ENCODE measurements around the gene LGI1. TPM values are rescaled to one million over a fixed set of nuclear protein-coding genes. Genes with fewer than 3 reads are reported as not detected.

Gene LGI1
- total RNA-seq, 1 donor from 2014 or later = not detected

GRCh38 chr10:93742633-93743349 lies 14.9 kb upstream of the LGI1 start:
- Mint-ChIP-seq H3K4me3 (ENCODE audit: low read depth) (no peak overlapping the region), H3K27ac (no peak overlapping the region), H3K4me1 (ENCODE audit: low read depth) (no peaks in the 10 kb centered on the region), H3K27me3 (ENCODE audit: low read depth) (peaks cover 12% of the 10 kb centered on the region), H3K9me3 (no peaks in the 10 kb centered on the region), H3K36me3 (ENCODE audit: low read depth) (no peaks in the 10 kb centered on the region)
- no peak for DNase-seq (ENCODE audit: low spot score)
- intact Hi-C loops (cut with micrococcal nuclease) = no loop called here

GRCh38 chr10:93745408-93746065 lies 12.2 kb upstream of the LGI1 start:
- peaks cover 9% of the 10 kb centered on the region for H3K27me3 Mint-ChIP-seq (ENCODE audit: low read depth)
- intact Hi-C loops (cut with micrococcal nuclease) = no loop called here
- H3K4me1 Mint-ChIP-seq (ENCODE audit: low read depth) = no peaks in the 10 kb centered on the region
- no peak overlapping the region for H3K27ac Mint-ChIP-seq
- H3K36me3 Mint-ChIP-seq (ENCODE audit: low read depth) = no peaks in the 10 kb centered on the region
- DNase-seq (ENCODE audit: low spot score) = no peak
- no peak overlapping the region for H3K4me3 Mint-ChIP-seq (ENCODE audit: low read depth)
- no peaks in the 10 kb centered on the region for H3K9me3 Mint-ChIP-seq

- no peak for DNase-seq (ENCODE audit: low spot score)
- Mint-ChIP-seq H3K27ac (no peak overlapping the region), H3K4me1 (ENCODE audit: low read depth) (peaks cover 2% of the 10 kb centered on the region), H3K9me3 (no peaks in the 10 kb centered on the region), H3K27me3 (ENCODE audit: low read depth) (peaks cover 12% of the 10 kb centered on the region), H3K4me3 (ENCODE audit: low read depth) (no peak overlapping the region), H3K36me3 (ENCODE audit: low read depth) (no peaks in the 10 kb centered on the region)
- intact Hi-C loops (cut with micrococcal nuclease) = no loop called here
Measured at GRCh38 chr10:93746844-93747284, 10.9 kb upstream of the LGI1 start.

- Mint-ChIP-seq H3K4me3 (ENCODE audit: low read depth) (no peak overlapping the region), H3K9me3 (no peaks in the 10 kb centered on the region), H3K36me3 (ENCODE audit: low read depth) (no peaks in the 10 kb centered on the region), H3K4me1 (ENCODE audit: low read depth) (peaks cover 2% of the 10 kb centered on the region), H3K27ac (no peak overlapping the region), H3K27me3 (ENCODE audit: low read depth) (peaks cover 14% of the 10 kb centered on the region)
- DNase-seq (ENCODE audit: low spot score) = no peak
- intact Hi-C loops (cut with micrococcal nuclease) = no loop called here
Measured at GRCh38 chr10:93749218-93749799, 8.4 kb upstream of the LGI1 start.

GRCh38 chr10:93751124-93751523 lies 6.6 kb upstream of the LGI1 start:
- no peak overlapping the region for H3K4me3 Mint-ChIP-seq (ENCODE audit: low read depth)
- no peak overlapping the region for H3K27ac Mint-ChIP-seq
- no peak for DNase-seq (ENCODE audit: low spot score)
- no peaks in the 10 kb centered on the region for H3K36me3 Mint-ChIP-seq (ENCODE audit: low read depth)
- H3K27me3 Mint-ChIP-seq (ENCODE audit: low read depth) = peaks cover 17% of the 10 kb centered on the region
- H3K9me3 Mint-ChIP-seq = no peaks in the 10 kb centered on the region
- intact Hi-C loops (cut with micrococcal nuclease) = no loop called here
- peaks cover 2% of the 10 kb centered on the region for H3K4me1 Mint-ChIP-seq (ENCODE audit: low read depth)

- Mint-ChIP-seq H3K4me3 (ENCODE audit: low read depth) (no peak overlapping the region), H3K4me1 (ENCODE audit: low read depth) (peaks cover 2% of the 10 kb centered on the region), H3K9me3 (no peaks in the 10 kb centered on the region), H3K27me3 (ENCODE audit: low read depth) (peaks cover 21% of the 10 kb centered on the region), H3K27ac (no peak overlapping the region), H3K36me3 (ENCODE audit: low read depth) (no peaks in the 10 kb centered on the region)
- DNase-seq (ENCODE audit: low spot score) = no peak
- intact Hi-C loops (cut with micrococcal nuclease) = no loop called here
Measured at GRCh38 chr10:93751832-93752231, 5.9 kb upstream of the LGI1 start.

- DNase-seq (ENCODE audit: low spot score) = no peak
- intact Hi-C loops (cut with micrococcal nuclease) = no loop called here
- H3K27me3 Mint-ChIP-seq (ENCODE audit: low read depth) = peaks cover 29% of the 10 kb centered on the region
- no peak overlapping the region for H3K4me3 Mint-ChIP-seq (ENCODE audit: low read depth)
- no peaks in the 10 kb centered on the region for H3K36me3 Mint-ChIP-seq (ENCODE audit: low read depth)
- H3K9me3 Mint-ChIP-seq = no peaks in the 10 kb centered on the region
- no peak overlapping the region for H3K27ac Mint-ChIP-seq
- peaks cover 2% of the 10 kb centered on the region for H3K4me1 Mint-ChIP-seq (ENCODE audit: low read depth)
Measured at GRCh38 chr10:93752761-93753160, 5.0 kb upstream of the LGI1 start.

GRCh38 chr10:93753621-93754250 lies 4.0 kb upstream of the LGI1 start:
- H3K9me3 Mint-ChIP-seq = no peaks in the 10 kb centered on the region
- H3K27ac Mint-ChIP-seq = no peak overlapping the region
- intact Hi-C loops (cut with micrococcal nuclease) = no loop called here
- DNase-seq (ENCODE audit: low spot score) = no peak
- H3K4me1 Mint-ChIP-seq (ENCODE audit: low read depth) = peaks cover 2% of the 10 kb centered on the region
- no peaks in the 10 kb centered on the region for H3K36me3 Mint-ChIP-seq (ENCODE audit: low read depth)
- H3K27me3 Mint-ChIP-seq (ENCODE audit: low read depth) = peaks cover 38% of the 10 kb centered on the region
- H3K4me3 Mint-ChIP-seq (ENCODE audit: low read depth) = no peak overlapping the region

- H3K4me1 Mint-ChIP-seq (ENCODE audit: low read depth) = peaks cover 2% of the 10 kb centered on the region
- intact Hi-C loops (cut with micrococcal nuclease) = no loop called here
- H3K9me3 Mint-ChIP-seq = no peaks in the 10 kb centered on the region
- no peak for DNase-seq (ENCODE audit: low spot score)
- H3K27me3 Mint-ChIP-seq (ENCODE audit: low read depth) = peaks cover 44% of the 10 kb centered on the region
- no peaks in the 10 kb centered on the region for H3K36me3 Mint-ChIP-seq (ENCODE audit: low read depth)
- H3K4me3 Mint-ChIP-seq (ENCODE audit: low read depth) = no peak overlapping the region
- H3K27ac Mint-ChIP-seq = no peak overlapping the region
Measured at GRCh38 chr10:93754761-93755160, 3.0 kb upstream of the LGI1 start.

- Mint-ChIP-seq H3K9me3 (no peaks in the 10 kb centered on the region), H3K4me3 (ENCODE audit: low read depth) (no peak overlapping the region), H3K27ac (no peak overlapping the region), H3K4me1 (ENCODE audit: low read depth) (peaks cover 2% of the 10 kb centered on the region), H3K27me3 (ENCODE audit: low read depth) (peaks cover 42% of the 10 kb centered on the region), H3K36me3 (ENCODE audit: low read depth) (no peaks in the 10 kb centered on the region)
- intact Hi-C loops (cut with micrococcal nuclease) = no loop called here
- no peak for DNase-seq (ENCODE audit: low spot score)
Measured at GRCh38 chr10:93755443-93756116, 2.2 kb upstream of the LGI1 start.

- H3K27ac Mint-ChIP-seq = no peak overlapping the region
- peaks cover 2% of the 10 kb centered on the region for H3K4me1 Mint-ChIP-seq (ENCODE audit: low read depth)
- H3K36me3 Mint-ChIP-seq (ENCODE audit: low read depth) = no peaks in the 10 kb centered on the region
- intact Hi-C loops (cut with micrococcal nuclease) = no loop called here
- no peak overlapping the region for H3K4me3 Mint-ChIP-seq (ENCODE audit: low read depth)
- H3K9me3 Mint-ChIP-seq = no peaks in the 10 kb centered on the region
- peaks cover 45% of the 10 kb centered on the region for H3K27me3 Mint-ChIP-seq (ENCODE audit: low read depth)
- DNase-seq (ENCODE audit: low spot score) = no peak
Measured at GRCh38 chr10:93756118-93756517, 1.6 kb upstream of the LGI1 start.

GRCh38 chr10:93757136-93757535 lies 600 bp upstream of the LGI1 start:
- no peaks in the 10 kb centered on the region for H3K9me3 Mint-ChIP-seq
- H3K36me3 Mint-ChIP-seq (ENCODE audit: low read depth) = no peaks in the 10 kb centered on the region
- H3K4me3 Mint-ChIP-seq (ENCODE audit: low read depth) = no peak overlapping the region
- no peak for DNase-seq (ENCODE audit: low spot score)
- H3K4me1 Mint-ChIP-seq (ENCODE audit: low read depth) = no peaks in the 10 kb centered on the region
- intact Hi-C loops (cut with micrococcal nuclease) = no loop called here
- no peak overlapping the region for H3K27ac Mint-ChIP-seq
- peaks cover 44% of the 10 kb centered on the region for H3K27me3 Mint-ChIP-seq (ENCODE audit: low read depth)
